Gastrocnemius medialis (tissue), 4 donors: Measurements from ENCODE around the gene BACE2. TPM values are rescaled to one million over a fixed set of nuclear protein-coding genes. Genes with fewer than 3 reads are reported as not detected.
"Not testable (repeated sequence)": the region's sequence is repeated elsewhere in the genome, so short reads cannot be mapped to it uniquely, and the experiment has no call there.

ENCODE experiments used
- ATAC-seq, 2 donors: fragments of 150-250 bp; one replicate each; pipeline ENCODE4 v1.9.1; 2016
- DNase-seq, 2 donors: peaks; one replicate each; pipeline ENCODE4 v3.0.0-alpha.2; 2019
- H3K27ac ChIP-seq, 4 donors: fragments of 200-600 bp; sonication (generic); 1 replicate in 1 of 4; 2 replicates in 3 of 4; pipeline ENCODE4 v1.5.1; 2016 to 2018; ENCODE audit warnings: mild to moderate bottlenecking in 2 of 4, moderate library complexity in 1 of 4
- H3K27me3 ChIP-seq, 3 donors: fragments of 200-600 bp; sonication (generic) in 2 of 3; 1 replicate in 1 of 3; 2 replicates in 2 of 3; pipeline versions ENCODE4 v1.5.1 to v1.6.0; 2016 to 2019; ENCODE audit warnings: mild to moderate bottlenecking in 1 of 3, moderate library complexity in 1 of 3
- H3K36me3 ChIP-seq, 2 donors: fragments of 200-600 bp; sonication (generic) in 1 of 2; one replicate each; pipeline ENCODE4 v1.5.1; 2017 to 2018
- H3K4me1 ChIP-seq, 2 donors: fragments of 200-600 bp; sonication (generic) in 1 of 2; one replicate each; pipeline ENCODE4 v1.5.1; 2016 to 2017; ENCODE audit warnings: mild to moderate bottlenecking in 2 of 2
- H3K4me3 ChIP-seq, 4 donors: fragments of 200-600 bp; sonication (generic) in 3 of 4; 1 replicate in 1 of 4; 2 replicates in 3 of 4; pipeline ENCODE4 v1.5.1; 2016 to 2019; ENCODE audit warnings: mild to moderate bottlenecking in 2 of 4
- H3K9me3 ChIP-seq, 3 donors: fragments of 200-600 bp; sonication (generic) in 2 of 3; 1 replicate in 1 of 3; 2 replicates in 2 of 3; pipeline ENCODE4 v1.5.1; 2016 to 2019
- POLR2A ChIP-seq, 2 donors: fragments of 450-650 bp; IDR thresholded peaks; one replicate each; pipeline ENCODE4 v1.6.1; 2017; ENCODE audit warnings: antibody characterized with exemption in 2 of 2, mild to moderate bottlenecking in 2 of 2, moderate library complexity in 2 of 2
- in situ Hi-C, 4 donors: fragments of 200-750 bp; cut with MboI; loops; one replicate each; pipeline versions ENCODE4 v1.15.0 to v1.8.0; 2017; ENCODE audit warnings: low sequenced_read_pairs in 4 of 4
- intact Hi-C: fragments of 100-400 bp; cut with DNase I; formaldehyde crosslinking; loops from one replicate; pipeline ENCODE4 v1.15.1; 2023; ENCODE audit warnings: low total_unique reads
- total RNA-seq, 4 donors: library from RNA; depleted of rRNA; stranded (reverse); fragments of >200 nt; gene quantifications; one replicate each; pipeline versions ENCODE4 v1.1.0 to v1.2.3, GENCODE V29; 2016
- TF ChIP-seq, protein P1 (sequence below), 5 experiments: fragments of 450-650 bp in 3 of 5; fragments of 200-600 bp in 2 of 5; sonication (generic) in 2 of 5; IDR thresholded peaks in 4 of 5; conservative IDR thresholded peaks in 1 of 5; 1 replicate in 4 of 5; 2 replicates in 1 of 5; pipeline ENCODE4 v1.5.1; 2016 to 2019; ENCODE audit warnings: antibody characterized with exemption in 5 of 5, mild to moderate bottlenecking in 3 of 5, moderate library complexity in 3 of 5

The BACE2 gene
- total RNA-seq, 4 donors from 2014 or later = 7.5 to 17.5 (median 9.3) TPM

DNA sequence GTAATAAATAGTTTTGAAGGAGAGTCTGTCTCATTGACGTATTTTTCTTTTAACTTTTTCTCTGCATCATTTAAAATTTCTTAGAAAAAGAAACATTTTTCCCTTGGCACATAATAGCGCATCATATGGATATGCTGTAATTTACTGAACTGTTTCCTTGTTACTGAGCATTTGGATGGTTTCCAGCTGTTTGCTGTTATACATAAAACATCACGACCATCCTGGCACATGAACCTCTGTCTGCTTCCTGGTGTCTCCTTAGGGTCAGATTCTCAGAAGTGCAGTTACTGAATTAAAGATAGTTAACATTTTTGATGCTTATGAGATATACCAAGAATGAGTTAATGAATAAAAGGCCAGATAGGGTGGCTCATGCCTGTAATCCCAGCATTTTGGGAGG, 67.2 kb downstream of the BACE2 start:
- in situ Hi-C loops (no loop called here), intact Hi-C loops (loop anchor here (10.0 kb wide), 1 partner anchor 50 kb away; no protein-coding TSS in a partner anchor)
- Histone ChIP-seq H3K27ac (no peak overlapping the region), H3K9me3 (no peaks in the 10 kb centered on the region), H3K36me3 (no peaks in the 10 kb centered on the region), H3K4me3 (no peak overlapping the region), H3K4me1 (no peaks in the 10 kb centered on the region), H3K27me3 (no peaks in the 10 kb centered on the region)
- TF ChIP-seq, protein P1, sequence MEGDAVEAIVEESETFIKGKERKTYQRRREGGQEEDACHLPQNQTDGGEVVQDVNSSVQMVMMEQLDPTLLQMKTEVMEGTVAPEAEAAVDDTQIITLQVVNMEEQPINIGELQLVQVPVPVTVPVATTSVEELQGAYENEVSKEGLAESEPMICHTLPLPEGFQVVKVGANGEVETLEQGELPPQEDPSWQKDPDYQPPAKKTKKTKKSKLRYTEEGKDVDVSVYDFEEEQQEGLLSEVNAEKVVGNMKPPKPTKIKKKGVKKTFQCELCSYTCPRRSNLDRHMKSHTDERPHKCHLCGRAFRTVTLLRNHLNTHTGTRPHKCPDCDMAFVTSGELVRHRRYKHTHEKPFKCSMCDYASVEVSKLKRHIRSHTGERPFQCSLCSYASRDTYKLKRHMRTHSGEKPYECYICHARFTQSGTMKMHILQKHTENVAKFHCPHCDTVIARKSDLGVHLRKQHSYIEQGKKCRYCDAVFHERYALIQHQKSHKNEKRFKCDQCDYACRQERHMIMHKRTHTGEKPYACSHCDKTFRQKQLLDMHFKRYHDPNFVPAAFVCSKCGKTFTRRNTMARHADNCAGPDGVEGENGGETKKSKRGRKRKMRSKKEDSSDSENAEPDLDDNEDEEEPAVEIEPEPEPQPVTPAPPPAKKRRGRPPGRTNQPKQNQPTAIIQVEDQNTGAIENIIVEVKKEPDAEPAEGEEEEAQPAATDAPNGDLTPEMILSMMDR (IDR thresholded peaks at IDR 0.05 in 4 of 5, conservative IDR thresholded peaks at IDR 0.05 in 1 of 5) = no peak
- no peak for TF ChIP-seq POLR2A (IDR thresholded peaks at IDR 0.05)
- DNase-seq (no peak), ATAC-seq (no peak)

DNA sequence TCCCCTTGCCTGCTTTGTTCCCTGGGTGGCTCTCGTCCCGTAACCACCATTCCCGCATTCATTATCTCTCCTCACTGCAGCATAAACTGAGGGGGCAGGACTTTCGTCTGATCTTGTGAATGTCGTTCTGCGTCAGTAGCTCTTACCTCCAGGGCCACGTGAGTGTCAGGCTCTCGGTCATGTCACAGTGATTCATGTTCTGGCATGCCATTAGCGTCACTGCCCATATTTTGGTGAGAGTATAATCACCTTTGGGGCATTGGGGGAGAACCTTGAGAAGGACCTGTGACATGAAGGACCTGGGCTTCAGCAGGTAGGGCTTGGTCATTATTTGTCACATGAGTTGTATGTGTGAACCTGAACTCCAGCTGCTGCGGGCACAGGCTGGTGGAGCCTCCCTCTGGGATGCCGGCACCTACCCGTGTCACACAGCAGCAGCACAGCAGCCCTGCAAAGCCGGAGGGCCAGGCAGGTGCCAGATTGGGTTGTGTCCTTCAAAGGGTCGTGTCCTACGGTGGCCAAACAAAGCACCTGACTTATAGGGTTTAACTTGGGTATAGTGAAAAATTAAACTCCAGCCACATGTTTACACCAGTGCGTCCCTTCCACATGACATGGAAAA, 68.5 kb downstream of the BACE2 start:
- in situ Hi-C loops (no loop called here), intact Hi-C loops (loop anchor here (10.0 kb wide), 1 partner anchor 52 kb away; no protein-coding TSS in a partner anchor)
- Histone ChIP-seq H3K27ac (peak overlapping the region in 1 of 4 donors; percentile 33), H3K36me3 (no peaks in the 10 kb centered on the region), H3K4me3 (no peak overlapping the region), H3K9me3 (no peaks in the 10 kb centered on the region), H3K27me3 (no peaks in the 10 kb centered on the region), H3K4me1 (no peaks in the 10 kb centered on the region)
- TF ChIP-seq POLR2A (IDR thresholded peaks at IDR 0.05) = no peak
- TF ChIP-seq, protein P1 (IDR thresholded peaks at IDR 0.05 in 4 of 5, conservative IDR thresholded peaks at IDR 0.05 in 1 of 5) = no peak
- no peak for DNase-seq
- ATAC-seq = no peak

DNA sequence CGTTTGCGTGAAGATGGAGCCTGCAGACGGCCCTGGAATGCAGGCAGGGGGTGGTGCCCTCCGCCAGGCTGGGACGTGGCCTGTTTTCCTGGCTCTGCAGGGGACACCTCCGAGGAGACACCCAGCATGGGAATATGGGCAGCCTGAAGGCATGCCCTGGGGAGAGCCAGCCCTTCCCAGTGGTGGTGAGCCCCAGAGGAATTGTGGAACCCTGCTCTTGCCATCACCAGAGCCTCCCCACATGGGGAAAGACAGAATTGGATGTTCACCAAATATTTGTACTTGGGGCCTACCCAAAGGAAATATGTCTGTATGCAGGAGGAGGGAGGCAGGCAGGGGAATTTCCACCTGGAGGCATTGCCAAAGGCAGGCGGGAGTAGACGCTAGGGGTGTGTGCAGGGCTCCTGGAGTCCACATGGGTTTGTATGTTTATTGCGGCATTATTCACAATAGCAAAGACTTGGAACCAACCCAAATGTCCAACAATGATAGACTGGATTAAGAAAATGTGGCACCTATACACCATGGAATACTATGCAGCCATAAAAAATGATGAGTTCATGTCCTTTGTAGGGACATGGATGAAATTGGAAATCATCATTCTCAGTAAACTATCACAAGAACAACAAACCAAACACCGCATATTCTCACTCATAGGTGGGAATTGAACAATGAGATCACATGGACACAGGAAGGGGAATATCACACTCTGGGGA, 70.3 kb downstream of the BACE2 start:
- H3K9me3 ChIP-seq, H3K27me3 ChIP-seq, DNase-seq, H3K4me3 ChIP-seq, H3K36me3 ChIP-seq, in situ Hi-C loops, H3K4me1 ChIP-seq: not testable (repeated sequence)
- peak in 1 of 2 donors; percentile 69 for ATAC-seq
- peak overlapping the region in 3 of 4 donors; percentile 27 to 70 (median 51) for H3K27ac ChIP-seq
- intact Hi-C loops = loop anchor here (10.0 kb wide), 1 partner anchor 53 kb away; no protein-coding TSS in a partner anchor

DNA sequence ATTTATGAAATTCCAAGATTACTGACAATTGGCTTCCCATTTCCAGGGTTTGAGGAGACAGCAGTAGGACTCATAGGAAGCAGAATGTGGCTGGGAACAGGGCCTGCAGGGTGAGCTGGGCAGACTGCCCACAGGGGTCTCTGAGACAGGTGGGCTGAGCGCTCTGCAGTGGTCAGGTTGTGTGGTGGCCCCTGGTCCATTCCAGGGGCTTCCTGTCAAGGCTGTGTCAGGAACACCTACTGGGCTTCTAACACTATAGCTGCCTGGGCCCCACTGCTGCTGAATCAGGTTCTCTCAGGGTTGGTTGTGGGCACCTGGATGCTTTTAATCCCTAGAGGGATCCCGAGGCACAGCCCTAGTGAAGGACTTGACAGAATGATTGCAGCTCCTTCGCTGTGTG, 72.1 kb downstream of the BACE2 start:
- H3K4me3 ChIP-seq = no peak overlapping the region
- H3K27ac ChIP-seq = no peak overlapping the region
- TF ChIP-seq POLR2A (IDR thresholded peaks at IDR 0.05) = no peak
- TF ChIP-seq, protein P1 (IDR thresholded peaks at IDR 0.05 in 4 of 5, conservative IDR thresholded peaks at IDR 0.05 in 1 of 5) = no peak
- no peaks in the 10 kb centered on the region for H3K4me1 ChIP-seq
- no peaks in the 10 kb centered on the region for H3K9me3 ChIP-seq
- H3K36me3 ChIP-seq = no peaks in the 10 kb centered on the region
- intact Hi-C loops = no loop called here
- H3K27me3 ChIP-seq = no peaks in the 10 kb centered on the region
- DNase-seq (no peak), ATAC-seq (no peak)
- in situ Hi-C loops = no loop called here

DNA sequence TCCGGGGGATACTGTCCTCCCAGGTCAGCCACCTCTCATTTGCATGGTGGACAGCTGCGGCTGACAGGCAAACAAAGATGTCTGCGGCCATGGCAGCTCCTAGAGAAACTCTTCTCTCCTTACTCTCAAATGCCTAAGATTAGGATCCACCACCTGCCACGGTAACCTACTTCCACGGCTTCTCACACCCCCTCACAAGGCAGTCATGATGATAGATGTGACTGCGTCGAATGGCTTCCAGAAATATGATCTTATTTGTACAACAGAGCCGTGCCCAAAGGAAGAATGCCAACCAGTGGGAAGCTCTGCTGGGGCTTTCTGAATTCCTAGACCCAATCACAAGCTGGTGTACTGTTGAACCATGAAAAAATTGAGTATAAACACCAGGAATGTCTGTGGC, 73.4 kb downstream of the BACE2 start:
- no peaks in the 10 kb centered on the region for H3K9me3 ChIP-seq
- H3K27me3 ChIP-seq = no peaks in the 10 kb centered on the region
- intact Hi-C loops (no loop called here), in situ Hi-C loops (no loop called here)
- TF ChIP-seq POLR2A (IDR thresholded peaks at IDR 0.05) = no peak
- TF ChIP-seq, protein P1 (IDR thresholded peaks at IDR 0.05 in 4 of 5, conservative IDR thresholded peaks at IDR 0.05 in 1 of 5) = no peak
- peak in 1 of 2 donors; percentile 30 for ATAC-seq
- H3K4me3 ChIP-seq = no peak overlapping the region
- H3K36me3 ChIP-seq = peaks cover 0 to 5% of the 10 kb centered on the region in 2 donors
- no peak for DNase-seq
- H3K27ac ChIP-seq = no peak overlapping the region
- H3K4me1 ChIP-seq = no peaks in the 10 kb centered on the region
